Ammon's horn (tissue), 1 donor: ENCODE data around the gene GALR3.
"Not testable (repeated sequence)": the region's sequence is repeated elsewhere in the genome, so short reads cannot be mapped to it uniquely, and the experiment has no call there.

ENCODE experiments used
- DNase-seq: peaks from one replicate; pipeline ENCODE4 v3.0.0-alpha.2; 2016; ENCODE audit warnings: low spot score

GALR3 gene, protein sequence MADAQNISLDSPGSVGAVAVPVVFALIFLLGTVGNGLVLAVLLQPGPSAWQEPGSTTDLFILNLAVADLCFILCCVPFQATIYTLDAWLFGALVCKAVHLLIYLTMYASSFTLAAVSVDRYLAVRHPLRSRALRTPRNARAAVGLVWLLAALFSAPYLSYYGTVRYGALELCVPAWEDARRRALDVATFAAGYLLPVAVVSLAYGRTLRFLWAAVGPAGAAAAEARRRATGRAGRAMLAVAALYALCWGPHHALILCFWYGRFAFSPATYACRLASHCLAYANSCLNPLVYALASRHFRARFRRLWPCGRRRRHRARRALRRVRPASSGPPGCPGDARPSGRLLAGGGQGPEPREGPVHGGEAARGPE

GRCh38 chr22:37823134-37823985 lies at the start of gene GALR3:
GALR3 (plus strand) TSS chr22:37823382; CDS start chr22:37823407, 25 bp downstream.
- DNase-seq: no peak

GRCh38 chr22:37774728-37775127 lies 48.5 kb upstream of the GALR3 start:
- DNase-seq: no peak

DNA sequence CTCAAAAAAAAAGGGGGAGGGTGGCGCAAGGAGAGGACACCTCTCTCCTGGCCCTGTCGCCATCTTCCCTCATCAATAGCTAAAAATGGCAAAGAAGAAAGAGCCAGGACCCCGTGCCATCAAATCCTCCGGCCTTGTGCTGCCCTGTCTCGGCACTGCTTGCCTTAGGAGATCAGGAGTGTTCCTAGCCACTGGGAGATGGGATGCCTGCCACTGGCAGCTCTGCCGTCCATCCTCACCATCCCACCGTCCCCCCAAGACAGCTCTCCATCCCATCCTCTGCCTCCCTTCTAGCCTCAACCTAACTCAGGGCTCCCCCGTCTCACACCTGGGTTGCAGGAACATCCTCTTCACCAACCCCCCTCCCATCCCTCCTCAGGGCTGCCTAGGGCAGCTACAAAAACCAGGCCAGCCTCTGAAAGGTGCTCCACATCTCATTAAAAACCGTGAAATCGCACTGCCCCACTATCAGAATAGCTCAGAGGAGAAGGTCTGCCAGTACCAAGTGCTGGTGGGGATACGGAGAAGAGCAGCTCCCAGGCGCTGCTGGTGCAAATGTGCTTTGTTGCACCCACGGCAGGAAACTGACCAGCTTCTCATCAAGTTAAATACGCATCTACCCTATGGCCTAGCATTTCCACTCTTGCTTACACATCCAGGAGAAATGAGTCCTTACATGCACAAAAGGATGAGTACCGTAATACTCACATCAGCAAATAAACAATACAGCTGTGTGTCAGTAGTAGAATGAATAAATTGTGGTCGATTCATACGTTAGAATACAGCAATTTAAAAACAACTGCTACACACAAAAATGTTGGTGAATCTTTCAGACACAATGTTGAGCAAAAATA lies 47.2 kb upstream of the GALR3 start:
- DNase-seq: no peak

DNA sequence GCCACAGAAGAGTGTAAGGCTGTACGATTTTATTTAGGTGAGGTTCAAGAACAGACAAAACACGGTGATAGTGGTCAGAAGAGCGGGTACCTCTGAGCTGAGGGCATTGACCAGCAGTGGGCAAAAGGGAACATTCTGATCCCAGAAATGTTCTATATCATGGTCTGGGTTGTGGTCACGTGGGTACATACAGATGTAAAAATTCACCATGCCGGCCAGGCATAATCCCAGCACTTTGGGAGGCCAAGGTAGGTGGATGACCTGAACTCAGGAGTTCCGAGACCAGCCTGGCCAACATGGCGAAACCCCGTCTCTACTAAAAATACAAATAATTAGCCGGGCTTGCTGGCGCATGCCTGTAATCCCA lies 46.6 kb upstream of the GALR3 start:
- DNase-seq: no peak

- DNase-seq: no peak
These were observed 46.0 kb upstream of the GALR3 start for GRCh38 chr22:37777122-37777687.

GRCh38 chr22:37778370-37779009 lies 44.7 kb upstream of the GALR3 start:
- no peak for DNase-seq

DNA sequence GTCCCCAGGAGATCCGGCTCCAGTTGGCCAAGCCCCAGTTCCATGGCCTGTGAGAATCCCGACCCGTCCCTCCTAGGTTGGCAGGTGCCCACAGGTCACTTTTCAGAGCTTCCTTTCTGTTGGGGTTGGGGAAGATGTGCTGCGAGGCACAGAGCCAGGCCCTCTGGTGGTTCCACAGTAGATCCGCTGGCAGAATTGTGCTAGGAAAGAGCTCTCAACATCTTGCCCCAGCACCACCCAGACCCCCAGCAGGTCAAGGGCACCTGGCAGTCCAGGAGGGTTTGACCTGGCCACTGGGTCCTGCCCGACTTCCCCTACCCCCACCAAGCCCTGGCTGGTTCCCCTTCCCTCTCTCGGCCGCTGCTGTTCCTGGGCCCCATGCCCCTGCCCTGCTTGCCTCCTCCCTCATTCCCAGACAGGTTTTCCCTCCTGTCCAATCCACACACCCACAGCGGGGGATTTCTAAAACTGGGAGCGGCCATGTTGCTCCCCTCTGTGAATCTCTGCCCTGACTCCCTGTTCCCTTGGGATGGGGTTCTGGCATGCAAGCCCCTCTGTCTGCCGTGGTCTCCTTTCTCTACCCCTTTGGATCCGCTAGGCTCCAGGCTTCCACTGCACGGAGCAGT lies 41.6 kb upstream of the GALR3 start:
- no peak for DNase-seq

GRCh38 chr22:37782340-37783168 lies 40.6 kb upstream of the GALR3 start:
- no peak for DNase-seq

GRCh38 chr22:37784829-37785495 lies 38.2 kb upstream of the GALR3 start:
- no peak for DNase-seq

- no peak for DNase-seq
These were observed 32.9 kb upstream of the GALR3 start for GRCh38 chr22:37790234-37790633.

- no peak for DNase-seq
These were observed 30.7 kb upstream of the GALR3 start for GRCh38 chr22:37792494-37792893.

DNA sequence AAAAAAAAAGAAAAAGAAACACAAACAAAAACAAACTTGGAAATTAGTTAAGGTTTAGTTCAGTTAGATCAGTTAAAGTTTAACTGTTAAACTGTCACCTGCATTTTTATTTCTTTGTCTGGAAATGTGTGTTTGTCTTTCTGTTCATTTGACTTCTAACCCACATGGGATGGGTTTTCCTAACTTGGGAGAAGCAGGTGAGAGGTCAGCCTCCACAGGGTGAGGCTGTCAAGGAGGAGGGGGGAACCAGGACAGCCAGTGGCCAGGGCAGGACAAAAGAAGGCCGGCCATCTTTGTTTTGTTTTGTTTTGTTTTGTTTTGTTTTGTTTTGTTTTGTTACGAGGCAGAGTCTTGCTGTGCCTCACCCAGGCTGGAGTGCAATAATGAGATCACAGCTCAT lies 28.8 kb upstream of the GALR3 start:
- no peak for DNase-seq

DNA sequence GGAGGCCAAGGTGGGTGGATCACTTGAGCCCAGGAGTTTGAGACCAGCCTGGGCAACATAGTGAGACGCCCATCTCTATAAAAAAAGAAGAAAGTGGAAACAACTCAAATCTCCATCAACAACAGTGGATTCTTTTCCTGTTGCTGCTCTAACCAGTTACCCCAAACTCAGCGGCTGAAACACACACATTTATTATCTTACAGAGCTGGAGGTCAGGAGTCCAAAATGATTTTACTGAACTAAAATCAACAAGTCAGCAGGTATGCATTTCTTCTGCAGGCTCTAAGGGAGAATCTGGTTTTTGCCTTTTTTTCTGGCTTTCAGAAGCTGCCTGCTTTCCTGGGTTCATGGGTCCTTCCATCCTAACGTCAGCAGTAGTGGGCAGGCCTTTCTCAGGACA lies 27.1 kb upstream of the GALR3 start:
- DNase-seq: no peak

- not testable (repeated sequence) for DNase-seq
These were observed 25.9 kb upstream of the GALR3 start for GRCh38 chr22:37797259-37797658.

DNA sequence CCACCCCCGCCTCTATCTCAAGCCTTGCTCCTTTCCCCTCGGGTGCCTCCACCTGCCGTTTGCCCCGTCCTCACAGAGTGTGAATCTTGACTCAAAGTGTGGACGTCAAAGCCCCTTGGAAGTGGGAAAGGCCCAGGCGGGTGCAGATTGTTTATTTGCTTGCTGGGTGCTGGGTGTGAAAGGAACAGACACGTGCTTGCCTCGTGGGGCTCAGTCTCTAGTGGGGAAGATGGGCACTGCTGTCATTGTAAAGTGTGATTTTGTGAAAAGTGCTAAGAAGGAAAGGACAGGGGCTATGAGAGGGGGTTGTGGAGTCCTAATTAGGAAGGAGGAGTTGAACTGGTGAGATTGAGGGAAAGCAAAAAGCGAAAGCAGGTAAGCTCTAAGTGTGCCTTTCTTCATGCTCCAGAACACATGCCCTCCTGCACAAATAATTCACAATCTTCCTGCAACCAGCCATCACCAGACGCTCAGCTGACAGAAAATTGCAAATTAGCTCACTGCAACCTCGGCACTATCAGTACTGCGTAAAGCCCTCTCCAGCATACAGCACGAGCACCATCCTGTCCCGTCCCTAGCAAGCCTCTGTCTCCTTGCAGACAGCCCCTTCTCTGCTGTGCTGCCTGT lies 25.2 kb upstream of the GALR3 start:
- no peak for DNase-seq

DNA sequence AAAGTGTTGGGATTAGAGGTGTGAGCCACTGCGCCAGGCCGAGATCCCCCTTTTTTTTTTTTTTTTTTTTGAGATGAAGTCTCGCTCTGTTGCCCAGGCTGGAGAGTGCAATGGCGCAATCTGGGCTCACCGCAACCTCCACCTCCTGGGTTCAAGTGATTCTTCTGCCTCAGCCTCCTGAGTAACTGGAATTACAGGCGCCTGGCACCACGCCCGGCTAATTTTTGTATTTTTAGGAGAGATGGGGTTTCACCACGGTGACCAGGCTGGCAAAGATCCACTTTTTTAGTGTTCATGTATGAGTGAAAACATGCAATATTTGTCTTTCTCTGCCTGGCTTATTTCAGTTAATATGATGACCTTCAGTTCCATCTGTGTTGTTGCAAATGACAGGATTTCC lies 23.2 kb upstream of the GALR3 start:
- not testable (repeated sequence) for DNase-seq

DNA sequence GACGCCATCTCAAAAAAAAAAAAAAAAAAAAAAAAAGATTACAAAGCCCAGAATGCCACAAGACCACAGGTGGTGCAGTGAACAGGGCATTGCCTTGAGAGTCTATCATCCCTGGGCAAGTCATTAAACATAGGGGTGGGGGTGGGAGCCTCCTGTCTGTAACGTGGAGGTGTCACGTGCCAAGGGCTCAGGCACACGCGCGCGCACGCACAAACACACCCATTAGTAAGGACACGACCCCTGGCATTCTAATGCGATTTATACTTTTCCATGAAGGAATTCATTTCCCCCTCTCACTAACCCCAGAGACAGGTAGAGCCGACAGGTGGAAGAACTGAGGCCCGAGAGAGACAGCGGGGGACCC lies 21.3 kb upstream of the GALR3 start:
- DNase-seq: no peak

- DNase-seq: peak; percentile 79
These were observed 20.6 kb upstream of the GALR3 start for GRCh38 chr22:37802310-37803194.
